ENCODE data around the gene RSPH1.
"Not testable (repeated sequence)": the region's sequence is repeated elsewhere in the genome, so short reads cannot be mapped to it uniquely, and the experiment has no call there.

RSPH1 gene

GRCh38 chr21:42489006-42489563 is 6.9 kb downstream of the RSPH1 start:
- DNase-seq (ENCODE audit: low read depth in 2 of 2), result no peak

DNA sequence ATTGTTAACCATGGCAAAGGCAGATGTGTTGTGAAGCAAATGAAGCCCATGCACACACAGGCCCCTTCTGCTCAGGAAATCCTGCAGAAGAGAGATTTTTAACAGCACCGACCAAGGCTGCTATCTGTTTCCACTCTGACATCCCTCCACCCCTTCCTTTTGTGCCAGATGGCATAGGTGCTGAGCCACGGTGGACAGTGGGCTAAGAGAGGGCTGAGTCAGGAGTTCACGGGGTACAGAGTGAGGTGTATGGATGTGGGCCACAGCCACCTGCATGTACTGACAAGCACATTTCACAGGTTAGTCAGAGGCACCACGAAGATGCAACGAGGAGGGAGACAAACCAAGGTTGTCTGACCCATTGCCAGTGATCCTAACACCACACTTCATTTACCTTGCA is 9.5 kb downstream of the RSPH1 start:
- DNase-seq (ENCODE audit: low read depth in 2 of 2), result no peak

DNA sequence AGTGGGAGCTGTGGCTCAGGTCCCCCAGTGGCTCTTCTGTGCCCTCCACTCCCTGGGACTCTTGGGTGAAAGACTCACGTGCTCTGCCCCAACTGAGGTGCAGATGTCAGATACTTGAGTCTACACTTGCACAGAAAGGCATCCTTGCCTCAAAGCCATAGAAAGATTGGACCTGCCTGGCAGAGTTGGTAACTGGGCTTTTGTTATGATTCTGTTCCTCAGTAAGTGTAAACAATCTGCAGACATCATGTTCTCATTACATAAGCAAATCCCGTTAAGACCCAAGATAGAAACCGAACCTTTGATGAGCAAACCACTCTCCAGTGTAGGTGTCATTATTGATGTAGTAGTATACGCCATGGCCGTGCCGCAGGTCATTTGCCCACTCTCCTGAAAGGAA is 10.0 kb downstream of the RSPH1 start:
- no peak for DNase-seq (ENCODE audit: low read depth in 2 of 2)

DNA sequence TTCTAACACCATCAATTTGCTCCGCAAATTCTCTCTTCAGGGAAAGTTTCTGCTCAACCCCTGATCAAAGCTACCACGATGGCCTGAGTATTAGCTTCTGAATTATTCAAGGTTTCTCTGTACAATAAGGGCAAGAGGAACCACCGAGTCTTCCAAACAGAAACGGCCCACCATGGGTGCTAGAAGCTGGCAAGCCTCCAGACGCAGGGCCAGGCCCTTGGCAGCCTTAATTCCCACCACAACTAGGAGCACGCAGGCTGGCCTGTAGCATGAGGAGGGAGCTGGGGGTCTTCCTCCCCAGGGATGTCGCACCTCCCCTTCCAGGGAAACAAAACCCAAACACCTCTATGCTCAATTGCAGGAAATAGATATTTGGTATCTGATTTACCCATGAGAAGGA is 11.1 kb downstream of the RSPH1 start:
- DNase-seq (ENCODE audit: low read depth in 2 of 2), result no peak

GRCh38 chr21:42481169-42481568 is 14.9 kb downstream of the RSPH1 start:
- no peak for DNase-seq (ENCODE audit: low read depth in 2 of 2)

DNA sequence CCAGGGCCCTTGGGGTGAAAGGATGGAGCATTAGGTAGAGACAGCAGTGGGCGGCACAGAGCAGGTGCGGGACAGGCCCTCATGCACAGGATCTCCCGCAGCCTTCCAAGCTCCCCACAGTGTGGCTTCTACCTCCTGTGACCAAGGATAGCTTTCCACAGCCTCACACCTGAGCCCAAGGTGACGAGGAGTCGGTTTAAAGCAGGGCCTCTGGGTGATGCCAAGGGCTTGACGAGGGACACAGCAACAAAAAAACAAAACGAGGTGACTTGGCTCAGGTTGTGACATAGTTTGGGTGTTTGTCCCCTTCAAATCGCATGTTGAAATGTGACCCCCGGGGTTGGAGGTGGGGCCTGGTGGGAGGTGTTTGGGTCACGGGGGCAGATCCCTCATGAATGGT is 15.3 kb downstream of the RSPH1 start:
- no peak for DNase-seq (ENCODE audit: low read depth in 2 of 2)

DNA sequence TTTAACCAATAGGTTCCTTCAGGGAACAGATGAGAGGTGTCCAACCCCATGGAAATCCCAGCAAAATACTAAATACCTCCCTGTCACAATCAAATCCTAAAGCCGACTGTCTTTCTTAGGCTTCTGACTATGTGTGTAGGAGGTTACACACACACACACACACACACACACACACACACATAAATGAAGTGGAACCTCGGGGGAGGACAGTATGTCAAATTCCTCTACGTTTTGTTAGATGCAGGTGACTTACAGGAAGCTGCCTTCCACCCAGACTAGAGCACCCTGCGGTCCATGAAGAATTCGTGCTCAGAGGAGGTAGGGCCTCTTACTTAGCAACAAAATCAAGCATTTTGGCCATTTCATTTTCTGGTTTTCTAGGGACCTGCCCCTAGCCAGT is 16.4 kb downstream of the RSPH1 start:
- no peak for DNase-seq (ENCODE audit: low read depth in 2 of 2)

- DNase-seq (ENCODE audit: low read depth in 2 of 2), result no peak
Measured at GRCh38 chr21:42478504-42478903, 17.5 kb downstream of the RSPH1 start.

DNA sequence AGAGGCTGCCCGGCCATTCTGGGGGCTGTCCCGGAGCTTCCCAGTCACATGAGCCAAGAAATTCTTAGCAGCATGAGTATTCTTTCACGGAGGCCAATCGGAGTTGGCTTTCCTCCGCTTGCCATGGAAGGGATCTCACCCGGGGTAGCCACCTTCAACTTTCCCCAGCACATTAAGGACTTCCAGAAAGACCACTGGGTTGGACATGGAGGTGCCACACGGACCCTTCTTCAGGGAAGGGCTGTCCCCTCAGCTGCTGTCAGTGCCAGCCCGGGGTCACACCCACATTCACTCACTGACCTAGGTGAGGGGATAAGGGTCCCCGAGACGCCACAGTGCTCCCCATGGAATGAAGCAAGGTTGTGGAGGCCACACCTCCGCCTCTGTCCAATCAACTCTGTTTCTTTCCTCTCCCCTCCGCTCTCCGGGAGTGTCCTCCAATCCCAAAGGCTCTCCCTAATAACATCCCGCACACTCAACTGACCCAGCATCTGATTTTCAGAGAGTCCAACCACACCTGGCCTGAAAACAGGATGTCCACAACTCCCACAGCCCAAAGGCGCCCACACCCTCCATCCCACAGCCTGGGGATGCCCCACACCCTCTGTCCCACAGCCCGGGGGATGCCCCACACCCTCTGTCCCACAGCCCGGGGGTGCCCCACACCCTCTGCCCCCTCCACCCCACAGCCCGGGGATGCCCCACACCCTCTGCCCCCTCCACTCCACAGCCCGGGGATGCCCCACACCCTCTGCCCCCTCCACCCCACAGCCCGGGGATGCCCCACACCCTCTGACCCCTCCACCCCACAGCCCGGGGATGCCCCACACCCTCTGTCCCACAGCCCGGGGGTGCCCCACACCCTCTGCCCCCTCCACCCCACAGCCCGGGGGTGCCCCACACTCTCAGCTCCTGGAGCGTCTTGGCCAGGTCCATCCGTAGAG is 19.4 kb downstream of the RSPH1 start:
- no peak for DNase-seq (ENCODE audit: low read depth in 2 of 2)

- no peak for DNase-seq (ENCODE audit: low read depth in 2 of 2)
Measured at GRCh38 chr21:42475526-42476387, 20.3 kb downstream of the RSPH1 start.

- no peak for DNase-seq (ENCODE audit: low read depth in 2 of 2)
Measured at GRCh38 chr21:42475036-42475435, 21.0 kb downstream of the RSPH1 start.

GRCh38 chr21:42474043-42474831 is 21.8 kb downstream of the RSPH1 start:
- no peak for DNase-seq (ENCODE audit: low read depth in 2 of 2)

DNA sequence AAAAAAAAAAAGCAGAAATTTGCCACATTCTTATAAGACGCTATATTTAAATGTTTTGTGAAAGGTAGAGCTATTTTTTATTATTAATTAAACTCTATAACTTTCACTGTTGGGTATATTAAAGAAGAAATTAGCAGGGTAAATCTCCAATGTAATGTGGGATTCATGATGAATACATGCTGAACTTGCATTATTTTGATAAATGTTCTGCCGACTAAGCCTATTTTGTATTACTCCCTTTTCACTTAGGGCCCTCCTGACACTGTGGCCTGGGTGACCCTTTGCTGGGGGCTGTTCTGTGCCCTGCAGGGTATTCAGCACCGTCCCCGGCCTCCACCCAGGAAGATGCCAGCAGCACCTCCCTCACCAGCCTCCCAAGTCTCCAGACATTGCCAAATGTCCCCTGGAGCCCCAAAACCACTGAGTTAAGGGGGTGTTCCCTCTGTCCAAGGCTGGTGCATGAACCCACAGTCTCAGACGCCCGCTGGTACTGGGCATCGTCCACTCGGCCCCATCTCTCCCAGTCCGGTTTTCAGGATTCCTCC is 22.5 kb downstream of the RSPH1 start:
- no peak for DNase-seq (ENCODE audit: low read depth in 2 of 2)

DNA sequence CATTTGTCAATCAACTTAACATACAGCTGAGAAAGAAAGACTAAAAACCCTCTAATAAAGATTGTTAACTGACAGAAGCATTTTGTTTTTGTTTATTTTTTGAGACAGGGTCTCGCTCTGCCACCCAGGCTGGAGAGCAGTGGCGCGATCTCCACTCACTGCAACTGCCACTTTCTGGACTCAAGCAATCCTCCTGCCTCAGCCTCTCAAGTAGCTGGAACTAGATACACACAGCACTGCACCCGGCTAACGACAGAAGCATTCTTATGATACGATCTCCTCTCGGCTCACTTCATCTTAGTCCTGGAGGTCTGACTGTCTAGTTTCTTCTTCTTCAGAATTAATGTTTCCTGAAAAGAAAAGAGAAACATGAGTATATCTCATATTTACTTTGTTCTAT is 23.5 kb downstream of the RSPH1 start:
- DNase-seq (ENCODE audit: low read depth in 2 of 2), result no peak

DNA sequence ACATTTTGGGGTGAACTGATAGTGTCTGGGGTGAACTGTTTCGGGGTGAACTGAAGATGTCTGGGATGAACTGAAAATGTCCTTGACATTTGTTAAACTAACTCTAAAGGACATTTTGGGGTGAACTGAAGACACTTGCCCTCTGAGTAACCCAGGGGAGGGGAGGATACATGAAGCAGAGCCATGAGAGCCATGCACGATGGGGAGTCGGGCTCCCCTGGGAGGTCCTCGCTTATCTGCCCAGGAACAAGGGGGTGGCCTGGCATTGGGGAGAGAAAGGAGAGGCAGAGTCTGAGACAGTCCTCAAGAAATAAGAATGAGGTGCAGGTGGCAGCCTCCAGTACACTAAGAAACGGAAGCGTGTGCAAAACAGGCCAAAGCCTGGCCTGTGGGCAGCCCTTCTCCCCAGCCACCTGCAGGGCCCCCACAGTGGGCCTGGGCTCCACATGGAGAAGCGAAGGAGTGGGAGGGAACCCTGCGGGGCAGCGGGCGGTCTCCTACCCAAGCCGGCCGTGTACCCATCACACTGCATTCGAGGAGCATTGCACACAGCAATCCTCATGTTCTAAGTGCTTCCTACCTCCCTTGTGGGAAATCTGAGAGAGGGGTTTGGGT is 24.2 kb downstream of the RSPH1 start:
- DNase-seq (ENCODE audit: low read depth in 2 of 2), result no peak

GRCh38 chr21:42471206-42471605 is 24.8 kb downstream of the RSPH1 start:
- no peak for DNase-seq (ENCODE audit: low read depth in 2 of 2)

- DNase-seq (ENCODE audit: low read depth in 2 of 2), result not testable (repeated sequence)
Measured at GRCh38 chr21:42469726-42470125, 26.3 kb downstream of the RSPH1 start.

DNA sequence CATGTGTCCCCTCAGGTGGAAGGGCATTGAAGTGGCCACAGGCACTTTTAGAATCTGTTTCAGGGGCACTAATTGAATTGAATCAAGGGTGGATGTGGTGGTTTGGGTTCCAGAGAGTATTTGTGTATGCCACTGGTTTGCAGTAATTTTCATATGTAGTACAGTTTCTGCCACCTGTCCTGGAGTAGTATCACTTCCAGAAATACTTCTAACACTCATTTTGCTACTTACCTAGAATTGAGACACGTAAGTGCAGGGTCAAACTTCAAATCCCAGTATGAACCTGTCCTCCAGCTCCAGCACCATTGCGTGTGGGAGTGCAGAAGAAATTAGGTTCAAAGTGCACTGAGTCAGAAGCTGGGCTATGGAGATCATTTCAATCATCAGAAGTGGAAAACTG is 26.8 kb downstream of the RSPH1 start:
- no peak for DNase-seq (ENCODE audit: low read depth in 2 of 2)

- DNase-seq (ENCODE audit: low read depth in 2 of 2), result no peak
Measured at GRCh38 chr21:42468491-42469131, 27.4 kb downstream of the RSPH1 start.

Data from stimulated activated CD8-positive, alpha-beta memory T cell treated with anti-CD3 and anti-CD28 coated beads, Interleukin-7, amount 100 ng/mL, for 1 hour (primary cell).